ENCODE measurements around the gene FBXL12.
"Not testable (repeated sequence)": the region's sequence is repeated elsewhere in the genome, so short reads cannot be mapped to it uniquely, and the experiment has no call there.

The FBXL12 gene

DNA sequence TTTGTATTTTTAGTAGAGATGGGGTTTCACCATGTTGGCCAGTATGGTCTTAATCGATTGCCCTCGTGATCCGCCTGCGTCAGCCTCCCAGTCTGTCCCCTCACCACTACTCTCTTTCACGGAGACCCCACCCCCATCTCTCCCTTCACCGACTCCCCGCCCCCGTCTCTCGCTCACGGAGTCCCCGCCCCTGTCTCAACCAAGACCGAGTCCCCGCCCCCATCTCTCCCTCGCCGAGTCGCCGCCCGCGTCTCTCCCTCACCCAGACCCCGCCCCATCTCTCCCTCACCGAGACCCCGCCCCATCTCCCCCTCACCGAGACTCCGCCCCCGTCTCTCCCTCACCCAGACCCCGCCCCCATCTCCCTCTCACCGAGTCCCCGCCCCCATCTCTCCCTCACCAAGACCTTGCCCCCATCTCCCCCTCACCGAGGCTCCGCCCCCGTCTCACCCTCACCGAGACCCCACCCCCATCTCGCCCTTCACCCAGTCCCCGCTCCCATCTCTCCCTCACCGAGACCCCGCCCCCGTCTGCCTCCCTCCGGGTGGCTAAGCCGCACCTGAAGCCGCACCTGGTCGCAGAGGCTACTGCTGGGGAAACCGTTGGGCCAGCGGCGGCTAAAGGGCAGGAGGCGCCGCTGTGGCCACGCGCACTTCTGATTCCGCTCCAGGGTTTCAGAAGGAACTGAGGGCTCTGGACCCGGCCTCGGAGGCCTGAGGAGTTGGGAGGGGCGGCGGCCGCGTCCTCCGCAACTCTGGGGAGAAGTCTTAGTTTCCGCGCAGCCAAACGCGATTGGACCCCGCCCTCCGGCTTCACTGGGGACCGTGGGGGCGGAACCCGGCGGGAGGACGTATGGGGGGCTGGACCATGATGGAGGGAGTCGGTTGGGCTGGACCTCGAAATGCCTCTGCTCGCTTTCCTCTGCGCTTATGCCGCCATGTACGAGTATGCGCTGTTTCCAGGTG lies 33.2 kb downstream of the FBXL12 start:
- peak overlapping the region; percentile 73 for H3K27ac ChIP-seq (ENCODE audit: low read length)
- TF ChIP-seq CTCF (IDR thresholded peaks at IDR 0.05; ENCODE audit: low read depth, low read length) = no peak
- TF ChIP-seq EZH2phosphoT487 (IDR thresholded peaks at IDR 0.05; ENCODE audit: low read depth) = no peak
- H3K9me3 ChIP-seq (ENCODE audit: insufficient read depth, low read length) = no peaks in the 10 kb centered on the region
- no peaks in the 10 kb centered on the region for H4K20me1 ChIP-seq (ENCODE audit: insufficient read depth, low read length)
- peaks cover 12% of the 10 kb centered on the region for H3K4me1 ChIP-seq (ENCODE audit: low read length)
- peak overlapping the region; percentile 86 for H3K9ac ChIP-seq (ENCODE audit: low read length)
- peak overlapping the region; percentile 97 for H3K4me2 ChIP-seq (ENCODE audit: low read length)
- no peaks in the 10 kb centered on the region for H3K79me2 ChIP-seq (ENCODE audit: low read length)
- no peaks in the 10 kb centered on the region for H3K27me3 ChIP-seq (ENCODE audit: low read depth, low read length)
- H3K4me3 ChIP-seq (ENCODE audit: low read length) = peak overlapping the region; percentile 86
- peak overlapping the region; percentile 87 for H2AFZ ChIP-seq (ENCODE audit: low read depth, low read length)
- H3K36me3 ChIP-seq (replicated peaks; ENCODE audit: low read depth, low read length) = no peaks in the 10 kb centered on the region

- not testable (repeated sequence) for H3K27ac ChIP-seq (ENCODE audit: low read length)
These were observed 34.7 kb downstream of the FBXL12 start for GRCh38 chr19:9784163-9784496.

GRCh38 chr19:9782338-9782737 lies 36.5 kb downstream of the FBXL12 start:
- TF ChIP-seq CTCF (IDR thresholded peaks at IDR 0.05; ENCODE audit: low read depth, low read length) = no peak
- no peak for TF ChIP-seq EZH2phosphoT487 (IDR thresholded peaks at IDR 0.05; ENCODE audit: low read depth)
- H3K27ac ChIP-seq (ENCODE audit: low read length) = no peak overlapping the region
- no peak overlapping the region for H3K9ac ChIP-seq (ENCODE audit: low read length)
- H3K9me3 ChIP-seq (ENCODE audit: insufficient read depth, low read length) = peaks cover 10% of the 10 kb centered on the region; the same call in 1 of the 2 replicates
- no peaks in the 10 kb centered on the region for H3K27me3 ChIP-seq (ENCODE audit: low read depth, low read length)
- no peak overlapping the region for H3K4me3 ChIP-seq (ENCODE audit: low read length)
- H4K20me1 ChIP-seq (ENCODE audit: insufficient read depth, low read length) = no peaks in the 10 kb centered on the region
- H3K79me2 ChIP-seq (ENCODE audit: low read length) = no peaks in the 10 kb centered on the region
- H3K4me1 ChIP-seq (ENCODE audit: low read length) = peaks cover 12% of the 10 kb centered on the region
- H3K4me2 ChIP-seq (ENCODE audit: low read length) = no peak overlapping the region
- H2AFZ ChIP-seq (ENCODE audit: low read depth, low read length) = no peak overlapping the region
- no peaks in the 10 kb centered on the region for H3K36me3 ChIP-seq (replicated peaks; ENCODE audit: low read depth, low read length)

More at GRCh38 chr19:9784163-9784496, 34.7 kb downstream of the FBXL12 start:
- not testable (repeated sequence) for H3K27me3 ChIP-seq (ENCODE audit: low read depth, low read length); H4K20me1 ChIP-seq (ENCODE audit: insufficient read depth, low read length); H2AFZ ChIP-seq (ENCODE audit: low read depth, low read length); H3K79me2 ChIP-seq (ENCODE audit: low read length); H3K9ac ChIP-seq (ENCODE audit: low read length); H3K36me3 ChIP-seq (replicated peaks; ENCODE audit: low read depth, low read length); H3K9me3 ChIP-seq (ENCODE audit: insufficient read depth, low read length); H3K4me2 ChIP-seq (ENCODE audit: low read length); H3K4me3 ChIP-seq (ENCODE audit: low read length)
- peaks cover 12% of the 10 kb centered on the region for H3K4me1 ChIP-seq (ENCODE audit: low read length)

GRCh38 chr19:9768175-9769112 lies 50.4 kb downstream of the FBXL12 start, which contains the start of gene ZNF846:
Gene ZNF846, minus strand, starts transcription at chr19:9768738. Its CDS starts 3,788 bp downstream, at chr19:9764950.
- Histone ChIP-seq H3K79me2 (ENCODE audit: low read length) (no peaks in the 10 kb centered on the region), H3K27me3 (ENCODE audit: low read depth, low read length) (no peaks in the 10 kb centered on the region), H3K9me3 (ENCODE audit: insufficient read depth, low read length) (no peaks in the 10 kb centered on the region), H3K27ac (ENCODE audit: low read length) (peak within 1 kb of the TSS; percentile 74), H4K20me1 (ENCODE audit: insufficient read depth, low read length) (no peaks in the 10 kb centered on the region), H3K4me1 (ENCODE audit: low read length) (peaks cover 3% of the 10 kb centered on the region; the same call in 1 of the 2 replicates), H3K36me3 (replicated peaks; ENCODE audit: low read depth, low read length) (peaks cover 10% of the 10 kb centered on the region), H2AFZ (ENCODE audit: low read depth, low read length) (peak within 1 kb of the TSS; percentile 86), H3K9ac (ENCODE audit: low read length) (peak within 1 kb of the TSS; percentile 88), H3K4me2 (ENCODE audit: low read length) (peak within 1 kb of the TSS; percentile 85), H3K4me3 (ENCODE audit: low read length) (peak within 1 kb of the TSS; percentile 85)
- TF ChIP-seq EZH2phosphoT487 (IDR thresholded peaks at IDR 0.05; ENCODE audit: low read depth) (no peak), CTCF (IDR thresholded peaks at IDR 0.05; ENCODE audit: low read depth, low read length) (no peak)

Measured in OCI-LY3 (cell line).